Progenitor cell of endocrine pancreas (in vitro differentiated cells): Measurements from ENCODE around the gene LSAMP. TPM values are rescaled to one million over a fixed set of nuclear protein-coding genes. Genes with fewer than 3 reads are reported as not detected.

Experiments
- DNase-seq: peaks from one replicate; pipeline ENCODE4 v3.0.0; 2021; ENCODE audit warnings: low spot score; ENCODE audit not compliant: unreplicated experiment
- H3K27ac Mint-ChIP-seq: 2 replicates; pipeline ENCODE4 v1.8.0; 2021; ENCODE audit warnings: mild to moderate bottlenecking, moderate library complexity, mixed read lengths
- H3K27me3 Mint-ChIP-seq: 2 replicates; pipeline ENCODE4 v1.8.0; 2021; ENCODE audit warnings: mixed read lengths
- H3K36me3 Mint-ChIP-seq: 2 replicates; pipeline ENCODE4 v1.8.0; 2022; ENCODE audit warnings: mixed read lengths; ENCODE audit not compliant: insufficient read depth
- H3K4me1 Mint-ChIP-seq: 2 replicates; pipeline ENCODE4 v1.8.0; 2021; ENCODE audit warnings: low read depth, mixed read lengths
- H3K4me3 Mint-ChIP-seq: 2 replicates; pipeline ENCODE4 v1.8.0; 2021; ENCODE audit warnings: low read depth, mild to moderate bottlenecking, moderate library complexity, mixed read lengths
- H3K9me3 Mint-ChIP-seq: 2 replicates; pipeline ENCODE4 v1.8.0; 2021; ENCODE audit warnings: low read depth, mixed read lengths
- CTCF ChIP-seq: fragments of 200-600 bp; sonication (generic); IDR thresholded peaks from one replicate; pipeline ENCODE4 v1.5.0; 2021; ENCODE audit warnings: antibody characterized with exemption, mild to moderate bottlenecking; ENCODE audit not compliant: unreplicated experiment
- total RNA-seq: library from RNA; stranded (reverse); gene quantifications from 2 replicates; pipeline ENCODE4 v1.2.1, GENCODE V29; 2021

The LSAMP gene
- total RNA-seq, 1 donor from 2014 or later, result 20.7 TPM

DNA sequence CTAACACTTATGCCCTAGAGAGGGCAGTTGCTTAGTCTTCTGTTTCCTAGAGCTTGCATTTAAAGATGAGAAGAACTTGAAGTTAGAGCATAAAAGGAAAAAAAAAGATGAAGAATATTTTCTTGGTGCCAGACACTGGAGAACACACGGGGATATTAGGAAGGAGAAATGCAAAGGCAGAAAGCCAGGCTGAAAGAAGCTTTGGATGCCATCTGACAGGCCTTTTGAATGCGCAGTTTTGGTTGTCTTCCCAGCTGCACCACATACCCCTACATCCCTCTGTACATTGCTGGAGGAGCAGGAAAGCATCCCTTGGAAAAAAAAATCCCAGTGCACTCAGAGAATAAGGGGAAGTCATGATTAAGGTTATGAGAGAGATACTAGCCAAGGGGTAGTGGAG lies 443.1 kb downstream of the LSAMP start:
- no peak for DNase-seq
- Mint-ChIP-seq H3K4me1 (no peaks in the 10 kb centered on the region), H3K9me3 (peaks cover 2% of the 10 kb centered on the region), H3K27ac (no peak overlapping the region), H3K4me3 (no peak overlapping the region), H3K36me3 (no peaks in the 10 kb centered on the region), H3K27me3 (no peaks in the 10 kb centered on the region)
- TF ChIP-seq CTCF, result no peak

DNA sequence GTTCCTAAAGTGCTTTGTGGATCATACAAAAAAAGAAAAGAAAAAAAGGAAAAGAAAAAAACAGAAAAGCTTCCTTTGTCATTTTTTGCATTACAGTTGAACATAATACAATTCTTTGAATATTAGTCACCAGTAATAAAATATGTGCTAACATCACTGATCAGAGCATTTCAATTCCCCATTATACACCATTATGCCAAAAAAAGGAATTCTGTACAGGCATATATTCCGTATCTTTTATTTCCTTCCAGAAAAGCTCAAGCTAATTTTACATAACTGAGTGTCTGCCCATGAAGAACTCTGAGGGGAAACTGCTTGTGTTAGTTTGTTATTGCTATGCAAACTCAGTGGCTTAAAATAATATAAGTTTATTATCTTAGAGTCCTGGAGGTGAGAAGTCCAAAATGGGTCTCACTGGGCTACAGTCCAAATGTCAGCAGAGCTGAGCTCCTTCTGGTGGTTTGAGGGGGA lies 444.1 kb downstream of the LSAMP start:
- Mint-ChIP-seq H3K27ac (no peak overlapping the region), H3K27me3 (no peaks in the 10 kb centered on the region), H3K4me1 (no peaks in the 10 kb centered on the region), H3K9me3 (peaks cover 4% of the 10 kb centered on the region), H3K36me3 (no peaks in the 10 kb centered on the region), H3K4me3 (no peak overlapping the region)
- TF ChIP-seq CTCF, result no peak
- no peak for DNase-seq

GRCh38 chr3:116000311-116000710 lies 445.0 kb downstream of the LSAMP start:
- Mint-ChIP-seq H3K27ac (no peak overlapping the region), H3K4me3 (no peak overlapping the region), H3K27me3 (no peaks in the 10 kb centered on the region), H3K36me3 (no peaks in the 10 kb centered on the region), H3K9me3 (peaks cover 4% of the 10 kb centered on the region), H3K4me1 (no peaks in the 10 kb centered on the region)
- TF ChIP-seq CTCF, result no peak
- DNase-seq, result no peak

- Mint-ChIP-seq H3K4me3 (no peak overlapping the region), H3K9me3 (peaks cover 4% of the 10 kb centered on the region), H3K36me3 (no peaks in the 10 kb centered on the region), H3K27me3 (no peaks in the 10 kb centered on the region), H3K27ac (no peak overlapping the region), H3K4me1 (no peaks in the 10 kb centered on the region)
- no peak for TF ChIP-seq CTCF
- DNase-seq, result no peak
Observed at GRCh38 chr3:115999613-116000012, 445.7 kb downstream of the LSAMP start.

DNA sequence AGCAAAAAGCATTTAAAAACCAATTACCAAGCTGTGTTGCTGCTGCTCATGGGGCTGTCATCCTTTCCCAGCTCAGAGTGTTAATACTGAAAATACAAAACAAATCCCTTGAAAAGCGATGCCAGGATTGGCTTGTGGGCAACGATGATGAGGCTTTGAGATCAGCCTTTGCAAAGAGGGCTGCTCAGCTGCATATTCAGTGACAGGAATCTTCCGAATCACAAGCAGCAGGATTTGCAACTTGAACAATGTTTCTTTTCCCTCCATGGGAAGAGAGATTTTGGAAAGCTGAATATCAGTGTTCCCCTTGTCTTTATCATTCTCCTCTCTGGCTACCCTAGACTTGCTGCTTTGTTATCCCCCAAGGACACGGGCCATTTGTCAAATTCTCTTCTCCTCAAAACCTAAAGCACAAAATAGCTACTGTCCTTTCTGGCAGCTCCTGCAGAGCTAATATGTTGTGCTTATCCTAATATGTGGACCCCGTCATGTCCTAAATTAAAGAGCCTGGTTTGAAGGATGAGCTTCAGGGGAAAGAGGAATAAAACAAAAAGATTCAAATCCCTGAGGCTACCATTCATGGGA lies 446.2 kb downstream of the LSAMP start:
- Mint-ChIP-seq H3K27me3 (no peaks in the 10 kb centered on the region), H3K36me3 (no peaks in the 10 kb centered on the region), H3K27ac (no peak overlapping the region), H3K9me3 (peaks cover 4% of the 10 kb centered on the region), H3K4me1 (no peaks in the 10 kb centered on the region), H3K4me3 (no peak overlapping the region)
- no peak for TF ChIP-seq CTCF
- no peak for DNase-seq
